NB4 (cell line): ENCODE measurements around the gene SLC35A5.

ENCODE experiments used
- POLR2A ChIP-seq: IDR thresholded peaks from 2 replicates; pipeline ENCODE4 v1.6.1; 2011; ENCODE audit warnings: mild to moderate bottlenecking; ENCODE audit not compliant: insufficient read length; ENCODE audit errors: extremely low read depth
- TF ChIP-seq, protein P1 (sequence below): IDR thresholded peaks from one replicate; pipeline ENCODE4 v1.5.1; 2012; ENCODE audit warnings: low read depth, low read length
- TF ChIP-seq, protein P2 (sequence below): IDR thresholded peaks from 2 replicates; pipeline ENCODE4 v1.6.1; 2011; ENCODE audit warnings: low read depth, low read length

- TF ChIP-seq, protein P1, sequence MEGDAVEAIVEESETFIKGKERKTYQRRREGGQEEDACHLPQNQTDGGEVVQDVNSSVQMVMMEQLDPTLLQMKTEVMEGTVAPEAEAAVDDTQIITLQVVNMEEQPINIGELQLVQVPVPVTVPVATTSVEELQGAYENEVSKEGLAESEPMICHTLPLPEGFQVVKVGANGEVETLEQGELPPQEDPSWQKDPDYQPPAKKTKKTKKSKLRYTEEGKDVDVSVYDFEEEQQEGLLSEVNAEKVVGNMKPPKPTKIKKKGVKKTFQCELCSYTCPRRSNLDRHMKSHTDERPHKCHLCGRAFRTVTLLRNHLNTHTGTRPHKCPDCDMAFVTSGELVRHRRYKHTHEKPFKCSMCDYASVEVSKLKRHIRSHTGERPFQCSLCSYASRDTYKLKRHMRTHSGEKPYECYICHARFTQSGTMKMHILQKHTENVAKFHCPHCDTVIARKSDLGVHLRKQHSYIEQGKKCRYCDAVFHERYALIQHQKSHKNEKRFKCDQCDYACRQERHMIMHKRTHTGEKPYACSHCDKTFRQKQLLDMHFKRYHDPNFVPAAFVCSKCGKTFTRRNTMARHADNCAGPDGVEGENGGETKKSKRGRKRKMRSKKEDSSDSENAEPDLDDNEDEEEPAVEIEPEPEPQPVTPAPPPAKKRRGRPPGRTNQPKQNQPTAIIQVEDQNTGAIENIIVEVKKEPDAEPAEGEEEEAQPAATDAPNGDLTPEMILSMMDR: no peak
- TF ChIP-seq POLR2A: no peak
- TF ChIP-seq, protein P2, sequence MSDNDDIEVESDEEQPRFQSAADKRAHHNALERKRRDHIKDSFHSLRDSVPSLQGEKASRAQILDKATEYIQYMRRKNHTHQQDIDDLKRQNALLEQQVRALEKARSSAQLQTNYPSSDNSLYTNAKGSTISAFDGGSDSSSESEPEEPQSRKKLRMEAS: no peak
Observed at GRCh38 chr3:112594856-112595255, 33.0 kb downstream of the SLC35A5 start.
